Measurements from ENCODE around the gene GPR42.
"Not testable (repeated sequence)": the region's sequence is repeated elsewhere in the genome, so short reads cannot be mapped to it uniquely, and the experiment has no call there.

GPR42 gene

GRCh38 chr19:35357867-35358573, 12.8 kb upstream of the GPR42 start, which contains the start of gene FFAR3:
TSS of gene FFAR3 (plus strand) at chr19:35358460. CDS start at chr19:35358891, 431 bp downstream.
- no peak for DNase-seq (ENCODE audit: low read depth)
- no peak within 1 kb of the TSS for H3K4me3 ChIP-seq (ENCODE audit: low read length)
- TF ChIP-seq CTCF (conservative IDR thresholded peaks at IDR 0.05; ENCODE audit: low read depth, low read length) = no peak

GRCh38 chr19:35358834-35359233, 12.0 kb upstream of the GPR42 start:
- not testable (repeated sequence) for DNase-seq (ENCODE audit: low read depth); H3K4me3 ChIP-seq (ENCODE audit: low read length)

GRCh38 chr19:35359395-35359794, 11.5 kb upstream of the GPR42 start:
- not testable (repeated sequence) for DNase-seq (ENCODE audit: low read depth); H3K4me3 ChIP-seq (ENCODE audit: low read length)

GRCh38 chr19:35360081-35360480, 10.8 kb upstream of the GPR42 start:
- H3K4me3 ChIP-seq (ENCODE audit: low read length); DNase-seq (ENCODE audit: low read depth): not testable (repeated sequence)

GRCh38 chr19:35360880-35361420, 9.9 kb upstream of the GPR42 start:
- H3K4me3 ChIP-seq (ENCODE audit: low read length) = no peak overlapping the region
- no peak for DNase-seq (ENCODE audit: low read depth)
- no peak for TF ChIP-seq CTCF (conservative IDR thresholded peaks at IDR 0.05; ENCODE audit: low read depth, low read length)

GRCh38 chr19:35362261-35363000, 8.4 kb upstream of the GPR42 start:
- DNase-seq (ENCODE audit: low read depth) = no peak
- TF ChIP-seq CTCF (conservative IDR thresholded peaks at IDR 0.05; ENCODE audit: low read depth, low read length) = no peak
- H3K4me3 ChIP-seq (ENCODE audit: low read length) = no peak overlapping the region

GRCh38 chr19:35363001-35363590, 7.8 kb upstream of the GPR42 start:
- no peak for TF ChIP-seq CTCF (conservative IDR thresholded peaks at IDR 0.05; ENCODE audit: low read depth, low read length)
- no peak overlapping the region for H3K4me3 ChIP-seq (ENCODE audit: low read length)
- DNase-seq (ENCODE audit: low read depth) = no peak

- no peak for DNase-seq (ENCODE audit: low read depth)
- no peak for TF ChIP-seq CTCF (conservative IDR thresholded peaks at IDR 0.05; ENCODE audit: low read depth, low read length)
- H3K4me3 ChIP-seq (ENCODE audit: low read length) = no peak overlapping the region
Observed at GRCh38 chr19:35363711-35364425, 7.0 kb upstream of the GPR42 start.

Data from retinal pigment epithelial cell (primary cell).